Measurements from ENCODE around the gene C6orf163. TPM values are rescaled to one million over a fixed set of nuclear protein-coding genes. Genes with fewer than 3 reads are reported as not detected.
A peak's percentile ranks its signal among the peaks of the same experiment; 100 is the strongest.

C6orf163 gene
- total and polyA plus RNA-seq, 2 of the 13 experiments (the other 11 are each of a cell fraction or from before 2014, with no cell fraction given), result 0.62 to 1.8 TPM

DNA sequence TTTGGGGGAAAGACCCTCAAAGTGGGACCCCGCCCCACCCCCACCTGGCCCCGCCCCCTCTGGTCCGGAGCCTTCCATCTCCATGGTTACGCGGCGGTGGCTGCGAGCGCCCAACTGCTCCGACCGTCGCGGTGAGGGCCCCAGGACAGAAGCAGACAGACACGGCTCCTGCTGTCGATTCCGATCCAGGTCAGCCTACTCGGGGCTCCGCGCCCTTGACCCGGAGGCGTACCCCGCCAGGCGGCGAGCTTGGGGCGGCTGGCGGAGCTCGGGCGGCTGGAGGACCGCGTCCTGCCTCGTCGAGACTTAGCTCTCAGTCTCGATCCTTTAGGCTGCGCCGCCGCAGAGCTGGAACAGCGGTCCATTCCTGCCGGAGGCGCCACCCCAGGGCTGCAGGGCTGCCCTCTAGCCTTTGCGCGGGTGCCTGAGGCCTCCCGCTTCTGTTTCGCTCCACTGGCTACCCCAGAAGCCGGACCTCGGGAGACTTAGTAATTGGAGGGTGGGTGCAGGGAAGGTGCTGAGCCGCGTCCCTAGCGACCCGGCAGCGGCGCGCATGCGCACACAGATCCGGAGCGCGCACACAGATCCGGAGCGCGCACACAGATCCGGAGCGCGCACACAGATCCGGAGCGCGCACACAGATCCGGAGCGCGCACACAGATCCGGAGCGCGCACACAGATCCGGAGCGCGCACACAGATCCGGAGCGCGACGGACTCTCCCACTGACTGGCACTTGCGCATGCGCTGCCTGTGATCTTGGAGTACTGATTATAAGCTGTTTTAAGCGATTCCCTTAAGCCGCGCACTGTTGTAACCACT is 63.5 kb downstream of the C6orf163 start, which contains the start of gene CFAP206 (continued):
- TF ChIP-seq HOMEZ (CRISPR knock-in tag; IDR thresholded peaks at IDR 0.05; ENCODE audit: low read depth), result no peak
- TF ChIP-seq ZFY (CRISPR knock-in tag; IDR thresholded peaks at IDR 0.05), result peak; percentile 58; the same call in 1 of the 2 replicates
- TF ChIP-seq NFAT5 (CRISPR knock-in tag; IDR thresholded peaks at IDR 0.05), result no peak
- peak; percentile 64 for TF ChIP-seq RFX1 (IDR thresholded peaks at IDR 0.05)
- TF ChIP-seq ZNF773 (CRISPR knock-in tag; IDR thresholded peaks at IDR 0.05; ENCODE audit: borderline replicate concordance), result no peak
- TF ChIP-seq ZNF296 (CRISPR knock-in tag; conservative IDR thresholded peaks at IDR 0.05), result no peak
- TF ChIP-seq ZBTB46 (CRISPR knock-in tag; IDR thresholded peaks at IDR 0.05; ENCODE audit: borderline replicate concordance), result no peak
- TF ChIP-seq, protein P1, sequence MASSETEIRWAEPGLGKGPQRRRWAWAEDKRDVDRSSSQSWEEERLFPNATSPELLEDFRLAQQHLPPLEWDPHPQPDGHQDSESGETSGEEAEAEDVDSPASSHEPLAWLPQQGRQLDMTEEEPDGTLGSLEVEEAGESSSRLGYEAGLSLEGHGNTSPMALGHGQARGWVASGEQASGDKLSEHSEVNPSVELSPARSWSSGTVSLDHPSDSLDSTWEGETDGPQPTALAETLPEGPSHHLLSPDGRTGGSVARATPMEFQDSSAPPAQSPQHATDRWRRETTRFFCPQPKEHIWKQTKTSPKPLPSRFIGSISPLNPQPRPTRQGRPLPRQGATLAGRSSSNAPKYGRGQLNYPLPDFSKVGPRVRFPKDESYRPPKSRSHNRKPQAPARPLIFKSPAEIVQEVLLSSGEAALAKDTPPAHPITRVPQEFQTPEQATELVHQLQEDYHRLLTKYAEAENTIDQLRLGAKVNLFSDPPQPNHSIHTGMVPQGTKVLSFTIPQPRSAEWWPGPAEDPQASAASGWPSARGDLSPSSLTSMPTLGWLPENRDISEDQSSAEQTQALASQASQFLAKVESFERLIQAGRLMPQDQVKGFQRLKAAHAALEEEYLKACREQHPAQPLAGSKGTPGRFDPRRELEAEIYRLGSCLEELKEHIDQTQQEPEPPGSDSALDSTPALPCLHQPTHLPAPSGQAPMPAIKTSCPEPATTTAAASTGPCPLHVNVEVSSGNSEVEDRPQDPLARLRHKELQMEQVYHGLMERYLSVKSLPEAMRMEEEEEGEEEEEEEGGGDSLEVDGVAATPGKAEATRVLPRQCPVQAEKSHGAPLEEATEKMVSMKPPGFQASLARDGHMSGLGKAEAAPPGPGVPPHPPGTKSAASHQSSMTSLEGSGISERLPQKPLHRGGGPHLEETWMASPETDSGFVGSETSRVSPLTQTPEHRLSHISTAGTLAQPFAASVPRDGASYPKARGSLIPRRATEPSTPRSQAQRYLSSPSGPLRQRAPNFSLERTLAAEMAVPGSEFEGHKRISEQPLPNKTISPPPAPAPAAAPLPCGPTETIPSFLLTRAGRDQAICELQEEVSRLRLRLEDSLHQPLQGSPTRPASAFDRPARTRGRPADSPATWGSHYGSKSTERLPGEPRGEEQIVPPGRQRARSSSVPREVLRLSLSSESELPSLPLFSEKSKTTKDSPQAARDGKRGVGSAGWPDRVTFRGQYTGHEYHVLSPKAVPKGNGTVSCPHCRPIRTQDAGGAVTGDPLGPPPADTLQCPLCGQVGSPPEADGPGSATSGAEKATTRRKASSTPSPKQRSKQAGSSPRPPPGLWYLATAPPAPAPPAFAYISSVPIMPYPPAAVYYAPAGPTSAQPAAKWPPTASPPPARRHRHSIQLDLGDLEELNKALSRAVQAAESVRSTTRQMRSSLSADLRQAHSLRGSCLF (CRISPR knock-in tag; IDR thresholded peaks at IDR 0.05; ENCODE audit: borderline replicate concordance), result no peak
- TF ChIP-seq SPEN (CRISPR knock-in tag; IDR thresholded peaks at IDR 0.05; ENCODE audit: low read depth), result no peak
- no peak for TF ChIP-seq NPAS2 (CRISPR knock-in tag; IDR thresholded peaks at IDR 0.05; ENCODE audit: borderline replicate concordance)
- 0 out of 4 replicates have a peak, but pooled peaks of 1 of the 2 experiments have one; percentile 7 for TF ChIP-seq KLF16 (CRISPR knock-in tag; IDR thresholded peaks at IDR 0.05)
- no peak for TF ChIP-seq ZNF549 (CRISPR knock-in tag; IDR thresholded peaks at IDR 0.05)
- no peak for TF ChIP-seq ZBTB3 (CRISPR knock-in tag; IDR thresholded peaks at IDR 0.05; ENCODE audit: borderline replicate concordance, low read depth)
- TF ChIP-seq GATAD1 (CRISPR knock-in tag; IDR thresholded peaks at IDR 0.05), result no peak
- TF ChIP-seq PHF20 (CRISPR knock-in tag; IDR thresholded peaks at IDR 0.05), result no peak
